ENCODE data around the gene NUBP1.

DNA sequence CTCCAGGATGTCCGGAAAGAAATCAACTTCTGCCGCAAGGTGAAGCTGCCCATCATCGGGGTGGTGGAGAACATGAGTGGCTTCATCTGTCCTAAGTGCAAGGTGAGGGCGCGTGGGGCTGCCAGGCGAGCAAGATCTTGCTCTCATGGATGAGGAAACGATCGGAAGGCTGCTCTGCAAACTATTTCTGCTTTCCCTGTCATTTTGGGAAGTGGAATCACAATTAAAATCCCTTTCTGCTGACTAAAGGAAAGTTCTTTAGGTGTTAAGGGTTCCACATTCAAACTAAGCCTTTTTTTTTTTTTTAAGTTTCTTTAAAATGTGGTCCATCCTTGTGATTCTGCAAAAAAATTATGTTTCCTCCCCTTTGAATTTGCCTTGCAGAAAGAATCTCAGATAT lies 17.7 kb downstream of the NUBP1 start:
- TF ChIP-seq CTCF (IDR thresholded peaks at IDR 0.05): no peak
- TF ChIP-seq EZH2phosphoT487 (IDR thresholded peaks at IDR 0.05): no peak
